ENCODE data around the gene PLB1.

DNA sequence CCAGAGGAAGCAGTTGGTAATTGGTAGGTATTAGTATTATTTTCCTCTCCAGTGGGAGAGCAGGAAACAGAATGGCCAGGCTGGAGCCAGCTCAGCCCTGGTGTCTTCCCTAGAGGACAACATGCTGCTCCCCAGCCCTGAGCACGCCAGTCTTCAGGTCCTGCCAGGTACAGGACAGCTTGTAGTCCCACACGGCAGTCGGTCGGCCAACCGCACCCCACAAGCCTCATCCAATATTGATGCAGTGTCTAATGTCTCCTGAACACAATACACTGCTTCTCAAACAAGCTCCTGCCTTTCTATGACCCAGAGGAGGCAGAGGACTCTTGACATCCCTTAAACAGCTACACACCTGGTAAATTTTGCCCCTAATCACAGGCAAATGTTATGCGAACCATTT lies 184.8 kb downstream of the PLB1 start:
- TF ChIP-seq HDAC2 (IDR thresholded peaks at IDR 0.05), result no peak
- TF ChIP-seq, protein P1, sequence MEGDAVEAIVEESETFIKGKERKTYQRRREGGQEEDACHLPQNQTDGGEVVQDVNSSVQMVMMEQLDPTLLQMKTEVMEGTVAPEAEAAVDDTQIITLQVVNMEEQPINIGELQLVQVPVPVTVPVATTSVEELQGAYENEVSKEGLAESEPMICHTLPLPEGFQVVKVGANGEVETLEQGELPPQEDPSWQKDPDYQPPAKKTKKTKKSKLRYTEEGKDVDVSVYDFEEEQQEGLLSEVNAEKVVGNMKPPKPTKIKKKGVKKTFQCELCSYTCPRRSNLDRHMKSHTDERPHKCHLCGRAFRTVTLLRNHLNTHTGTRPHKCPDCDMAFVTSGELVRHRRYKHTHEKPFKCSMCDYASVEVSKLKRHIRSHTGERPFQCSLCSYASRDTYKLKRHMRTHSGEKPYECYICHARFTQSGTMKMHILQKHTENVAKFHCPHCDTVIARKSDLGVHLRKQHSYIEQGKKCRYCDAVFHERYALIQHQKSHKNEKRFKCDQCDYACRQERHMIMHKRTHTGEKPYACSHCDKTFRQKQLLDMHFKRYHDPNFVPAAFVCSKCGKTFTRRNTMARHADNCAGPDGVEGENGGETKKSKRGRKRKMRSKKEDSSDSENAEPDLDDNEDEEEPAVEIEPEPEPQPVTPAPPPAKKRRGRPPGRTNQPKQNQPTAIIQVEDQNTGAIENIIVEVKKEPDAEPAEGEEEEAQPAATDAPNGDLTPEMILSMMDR (IDR thresholded peaks at IDR 0.05), result no peak
- TF ChIP-seq, protein P2, sequence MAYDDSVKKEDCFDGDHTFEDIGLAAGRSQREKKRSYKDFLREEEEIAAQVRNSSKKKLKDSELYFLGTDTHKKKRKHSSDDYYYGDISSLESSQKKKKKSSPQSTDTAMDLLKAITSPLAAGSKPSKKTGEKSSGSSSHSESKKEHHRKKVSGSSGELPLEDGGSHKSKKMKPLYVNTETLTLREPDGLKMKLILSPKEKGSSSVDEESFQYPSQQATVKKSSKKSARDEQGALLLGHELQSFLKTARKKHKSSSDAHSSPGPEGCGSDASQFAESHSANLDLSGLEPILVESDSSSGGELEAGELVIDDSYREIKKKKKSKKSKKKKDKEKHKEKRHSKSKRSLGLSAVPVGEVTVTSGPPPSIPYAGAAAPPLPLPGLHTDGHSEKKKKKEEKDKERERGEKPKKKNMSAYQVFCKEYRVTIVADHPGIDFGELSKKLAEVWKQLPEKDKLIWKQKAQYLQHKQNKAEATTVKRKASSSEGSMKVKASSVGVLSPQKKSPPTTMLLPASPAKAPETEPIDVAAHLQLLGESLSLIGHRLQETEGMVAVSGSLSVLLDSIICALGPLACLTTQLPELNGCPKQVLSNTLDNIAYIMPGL (CRISPR knock-in tag; IDR thresholded peaks at IDR 0.05; ENCODE audit: borderline replicate concordance), result no peak
- no peak for TF ChIP-seq SREBF2 (IDR thresholded peaks at IDR 0.05)
- no peak for TF ChIP-seq JUN (IDR thresholded peaks at IDR 0.05)

Measured in A549 (cell line).